ENCODE data around the gene FAM32A. TPM values are rescaled to one million over a fixed set of nuclear protein-coding genes. Genes with fewer than 3 reads are reported as not detected.

FAM32A gene
- total RNA-seq, 1 donor from 2014 or later: 103 TPM

DNA sequence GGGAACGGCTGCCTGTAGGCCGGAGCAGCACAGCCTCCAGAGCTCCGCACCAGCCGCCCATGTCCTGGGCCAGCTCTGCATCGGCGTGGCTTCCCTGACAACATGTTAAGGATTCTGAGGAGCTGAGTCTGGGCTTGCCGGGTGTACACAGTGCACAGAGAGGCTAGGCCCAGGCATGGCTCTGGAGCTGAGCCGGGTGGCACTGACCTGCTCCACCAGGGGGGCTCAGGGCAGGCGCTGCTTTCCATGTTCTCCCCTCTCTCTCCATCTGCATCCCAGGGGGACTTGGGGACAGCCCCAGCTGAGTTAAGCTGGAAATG, 44.1 kb downstream of the FAM32A start:
- H3K4me3 Mint-ChIP-seq (ENCODE audit: unreplicated experiment): no peak overlapping the region
- H3K4me1 Mint-ChIP-seq (ENCODE audit: low read depth, unreplicated experiment): peaks cover 3% of the 10 kb centered on the region
- no peak for DNase-seq
- H3K27ac Mint-ChIP-seq (ENCODE audit: unreplicated experiment): no peak overlapping the region
- H3K9me3 Mint-ChIP-seq (ENCODE audit: unreplicated experiment): no peaks in the 10 kb centered on the region
- H3K36me3 Mint-ChIP-seq (ENCODE audit: unreplicated experiment): no peaks in the 10 kb centered on the region
- TF ChIP-seq, protein P1, sequence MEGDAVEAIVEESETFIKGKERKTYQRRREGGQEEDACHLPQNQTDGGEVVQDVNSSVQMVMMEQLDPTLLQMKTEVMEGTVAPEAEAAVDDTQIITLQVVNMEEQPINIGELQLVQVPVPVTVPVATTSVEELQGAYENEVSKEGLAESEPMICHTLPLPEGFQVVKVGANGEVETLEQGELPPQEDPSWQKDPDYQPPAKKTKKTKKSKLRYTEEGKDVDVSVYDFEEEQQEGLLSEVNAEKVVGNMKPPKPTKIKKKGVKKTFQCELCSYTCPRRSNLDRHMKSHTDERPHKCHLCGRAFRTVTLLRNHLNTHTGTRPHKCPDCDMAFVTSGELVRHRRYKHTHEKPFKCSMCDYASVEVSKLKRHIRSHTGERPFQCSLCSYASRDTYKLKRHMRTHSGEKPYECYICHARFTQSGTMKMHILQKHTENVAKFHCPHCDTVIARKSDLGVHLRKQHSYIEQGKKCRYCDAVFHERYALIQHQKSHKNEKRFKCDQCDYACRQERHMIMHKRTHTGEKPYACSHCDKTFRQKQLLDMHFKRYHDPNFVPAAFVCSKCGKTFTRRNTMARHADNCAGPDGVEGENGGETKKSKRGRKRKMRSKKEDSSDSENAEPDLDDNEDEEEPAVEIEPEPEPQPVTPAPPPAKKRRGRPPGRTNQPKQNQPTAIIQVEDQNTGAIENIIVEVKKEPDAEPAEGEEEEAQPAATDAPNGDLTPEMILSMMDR (IDR thresholded peaks at IDR 0.05; ENCODE audit: partially characterized antibody, unreplicated experiment): no peak
- H3K27me3 Mint-ChIP-seq (ENCODE audit: unreplicated experiment): peaks cover 6% of the 10 kb centered on the region

DNA sequence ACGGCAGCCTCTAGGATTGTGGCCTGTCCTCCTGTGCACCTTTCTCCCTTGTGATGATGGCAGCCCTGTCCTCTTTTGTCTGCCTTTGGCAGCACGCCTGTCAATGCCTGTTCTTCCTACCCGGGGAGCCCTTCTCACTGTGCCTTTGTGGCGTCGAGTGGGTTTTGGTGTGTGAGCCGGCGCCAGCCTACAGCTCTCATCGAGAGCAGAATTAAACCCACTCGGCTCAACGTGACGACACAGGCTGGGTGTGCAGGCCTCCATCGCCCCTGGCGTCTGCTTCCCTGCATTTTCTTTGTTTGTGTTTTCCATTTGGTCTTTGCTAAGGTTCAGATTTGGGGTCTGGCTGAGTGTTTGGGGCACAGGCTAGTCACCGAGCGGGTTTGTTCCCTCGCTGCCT, 46.9 kb downstream of the FAM32A start:
- peaks cover 6% of the 10 kb centered on the region for H3K9me3 Mint-ChIP-seq (ENCODE audit: unreplicated experiment)
- peaks cover 6% of the 10 kb centered on the region for H3K4me1 Mint-ChIP-seq (ENCODE audit: low read depth, unreplicated experiment)
- H3K27ac Mint-ChIP-seq (ENCODE audit: unreplicated experiment): no peak overlapping the region
- TF ChIP-seq, protein P1 (IDR thresholded peaks at IDR 0.05; ENCODE audit: partially characterized antibody, unreplicated experiment): no peak
- no peak for DNase-seq
- peaks cover 11% of the 10 kb centered on the region for H3K36me3 Mint-ChIP-seq (ENCODE audit: unreplicated experiment)
- no peak overlapping the region for H3K4me3 Mint-ChIP-seq (ENCODE audit: unreplicated experiment)
- peaks cover 6% of the 10 kb centered on the region for H3K27me3 Mint-ChIP-seq (ENCODE audit: unreplicated experiment)

DNA sequence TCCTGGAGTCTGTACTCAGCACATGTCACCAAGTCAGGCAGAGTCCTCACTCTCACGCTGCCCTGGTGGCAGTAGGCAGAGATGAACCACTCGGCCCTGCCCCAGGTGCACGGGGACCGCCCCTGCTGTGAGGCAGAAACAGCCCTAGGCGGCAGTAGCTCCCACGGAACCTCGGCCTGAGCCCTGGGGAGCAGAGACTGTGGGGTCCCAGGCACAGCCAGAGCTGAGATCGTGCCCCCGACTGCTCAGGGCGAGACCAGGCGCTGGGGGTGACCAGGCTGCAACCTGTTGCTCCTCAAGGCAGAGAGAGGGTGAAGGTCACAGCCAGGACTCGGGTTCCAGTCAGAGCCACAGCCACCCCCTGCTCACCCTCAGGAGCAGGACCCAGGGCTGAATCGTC, 47.4 kb downstream of the FAM32A start:
- no peak for DNase-seq
- Mint-ChIP-seq H3K27ac (ENCODE audit: unreplicated experiment) (no peak overlapping the region), H3K9me3 (ENCODE audit: unreplicated experiment) (peaks cover 6% of the 10 kb centered on the region), H3K4me3 (ENCODE audit: unreplicated experiment) (no peak overlapping the region), H3K36me3 (ENCODE audit: unreplicated experiment) (peaks cover 11% of the 10 kb centered on the region), H3K4me1 (ENCODE audit: low read depth, unreplicated experiment) (peaks cover 6% of the 10 kb centered on the region), H3K27me3 (ENCODE audit: unreplicated experiment) (peaks cover 6% of the 10 kb centered on the region)
- TF ChIP-seq, protein P1 (IDR thresholded peaks at IDR 0.05; ENCODE audit: partially characterized antibody, unreplicated experiment): no peak

DNA sequence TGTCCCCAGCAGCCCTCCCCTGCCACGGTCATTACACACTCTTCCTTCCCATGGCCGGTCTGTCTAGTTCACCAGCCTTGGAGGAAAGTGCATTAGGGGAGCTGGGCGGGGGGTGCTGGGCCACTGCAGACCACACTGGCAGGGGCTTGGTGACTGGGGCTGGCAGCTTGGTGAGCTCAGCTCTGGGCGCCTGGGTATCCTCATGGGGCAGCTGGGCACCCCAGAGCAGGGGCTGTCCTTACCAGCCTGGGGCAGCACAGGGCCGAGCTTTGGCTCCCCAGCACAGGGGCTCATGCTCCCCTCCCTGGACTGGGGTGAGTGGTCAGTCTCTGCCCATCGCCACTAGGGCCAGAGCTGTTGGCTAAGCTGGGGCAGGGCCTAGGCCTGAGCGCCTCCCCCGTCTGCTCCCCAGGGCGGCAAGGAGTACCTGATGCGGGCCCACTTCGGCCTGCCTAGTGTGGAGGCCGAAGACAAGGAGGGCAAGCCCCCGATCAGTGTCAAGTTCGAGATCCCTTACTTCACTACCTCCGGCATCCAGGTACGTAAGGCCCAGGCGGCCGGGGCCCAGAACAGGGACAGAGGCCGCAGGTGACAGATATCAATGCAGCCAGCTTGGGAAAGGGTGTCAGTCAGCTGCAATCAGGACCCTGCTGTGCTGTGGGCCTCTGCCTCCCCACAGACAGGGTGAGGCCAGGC, 48.0 kb downstream of the FAM32A start:
- Mint-ChIP-seq H3K9me3 (ENCODE audit: unreplicated experiment) (peaks cover 6% of the 10 kb centered on the region), H3K4me1 (ENCODE audit: low read depth, unreplicated experiment) (peaks cover 6% of the 10 kb centered on the region), H3K4me3 (ENCODE audit: unreplicated experiment) (no peak overlapping the region), H3K27ac (ENCODE audit: unreplicated experiment) (no peak overlapping the region), H3K27me3 (ENCODE audit: unreplicated experiment) (peaks cover 6% of the 10 kb centered on the region), H3K36me3 (ENCODE audit: unreplicated experiment) (peaks cover 11% of the 10 kb centered on the region)
- TF ChIP-seq, protein P1 (IDR thresholded peaks at IDR 0.05; ENCODE audit: partially characterized antibody, unreplicated experiment): no peak
- DNase-seq: no peak

DNA sequence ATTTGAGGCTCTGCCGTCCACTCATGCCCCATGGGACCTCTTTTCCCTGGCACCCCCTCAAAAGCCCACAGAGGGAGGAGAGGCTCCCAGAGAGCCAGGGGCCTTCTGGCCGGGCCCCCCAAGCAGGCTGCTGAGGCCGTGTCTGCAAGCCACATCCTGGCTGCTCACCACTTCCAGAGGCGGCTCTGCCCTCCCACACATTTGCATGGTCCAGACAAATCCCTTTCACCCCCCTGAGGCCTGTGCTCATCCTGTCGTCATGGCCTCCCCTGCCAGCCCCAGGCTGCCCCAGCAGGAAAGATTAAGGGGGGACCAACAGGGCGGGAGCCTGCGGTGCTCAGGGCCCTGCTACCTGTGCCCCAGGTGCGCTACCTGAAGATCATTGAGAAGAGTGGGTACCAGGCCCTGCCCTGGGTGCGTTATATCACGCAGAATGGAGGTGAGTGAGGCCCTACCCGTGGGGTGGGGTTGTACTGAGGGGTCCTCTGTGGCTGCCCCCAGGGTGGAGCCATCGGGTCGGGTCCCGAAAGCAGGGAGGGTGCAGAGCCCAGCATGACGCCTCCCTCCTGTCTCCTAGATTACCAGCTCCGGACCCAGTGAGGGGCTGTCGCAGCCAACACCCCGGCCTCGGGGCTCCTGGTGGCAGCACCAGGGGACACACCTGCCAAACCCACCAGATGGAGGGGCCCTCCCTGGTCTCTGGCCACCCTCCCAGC, 48.8 kb downstream of the FAM32A start:
- Mint-ChIP-seq H3K27me3 (ENCODE audit: unreplicated experiment) (peaks cover 6% of the 10 kb centered on the region), H3K36me3 (ENCODE audit: unreplicated experiment) (peaks cover 11% of the 10 kb centered on the region), H3K4me1 (ENCODE audit: low read depth, unreplicated experiment) (peaks cover 6% of the 10 kb centered on the region), H3K9me3 (ENCODE audit: unreplicated experiment) (peaks cover 6% of the 10 kb centered on the region), H3K27ac (ENCODE audit: unreplicated experiment) (no peak overlapping the region), H3K4me3 (ENCODE audit: unreplicated experiment) (no peak overlapping the region)
- TF ChIP-seq, protein P1 (IDR thresholded peaks at IDR 0.05; ENCODE audit: partially characterized antibody, unreplicated experiment): no peak
- DNase-seq: no peak

All from glutamatergic neuron (in vitro differentiated cells).